Measurements from ENCODE around the gene ZNF398. TPM values are rescaled to one million over a fixed set of nuclear protein-coding genes. Genes with fewer than 3 reads are reported as not detected.

ZNF398 gene
- total RNA-seq, 1 donor from 2014 or later, result 16.6 TPM

DNA sequence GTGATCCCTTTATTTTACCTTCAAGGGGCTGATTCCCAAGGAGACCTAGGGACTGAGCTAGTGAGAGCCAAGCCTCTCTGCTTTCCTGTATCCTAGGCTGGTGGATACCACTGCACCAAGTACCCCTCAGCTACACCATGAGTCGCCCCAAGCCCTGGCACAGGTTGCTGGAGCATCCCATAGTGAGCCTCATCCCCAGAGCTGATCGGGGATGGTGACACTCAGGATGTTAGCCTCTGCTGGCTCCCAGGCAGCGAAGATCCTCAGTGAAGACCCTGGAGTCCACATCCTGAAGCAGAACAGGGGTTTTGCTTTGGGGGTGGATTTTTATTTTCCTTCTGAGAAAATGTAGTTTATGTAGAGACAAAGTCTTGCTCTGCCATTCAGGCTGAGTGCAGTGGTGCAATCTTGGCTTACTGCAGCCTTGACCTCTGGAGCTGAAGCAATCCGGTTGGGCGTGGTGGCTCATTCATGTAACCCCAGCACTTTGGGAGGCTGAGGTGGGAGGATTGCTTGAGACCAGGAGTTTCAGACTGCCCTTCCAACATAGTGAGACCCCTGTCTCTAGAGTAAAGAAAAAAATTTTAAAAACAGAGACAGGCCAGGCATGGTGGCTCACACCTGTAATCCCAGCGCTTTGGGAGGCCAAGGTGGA, 79.7 kb downstream of the ZNF398 start:
- Mint-ChIP-seq H3K4me3 (ENCODE audit: unreplicated experiment) (no peak overlapping the region), H3K9me3 (ENCODE audit: unreplicated experiment) (no peaks in the 10 kb centered on the region), H3K27me3 (ENCODE audit: low read depth, unreplicated experiment) (no peaks in the 10 kb centered on the region), H3K27ac (ENCODE audit: unreplicated experiment) (no peak overlapping the region), H3K4me1 (ENCODE audit: low read depth, unreplicated experiment) (no peaks in the 10 kb centered on the region), H3K36me3 (ENCODE audit: low read depth, unreplicated experiment) (peaks cover 2% of the 10 kb centered on the region)
- TF ChIP-seq EZH2 (IDR thresholded peaks at IDR 0.05; ENCODE audit: insufficient read depth, low read length), result no peak
- TF ChIP-seq, protein P1, sequence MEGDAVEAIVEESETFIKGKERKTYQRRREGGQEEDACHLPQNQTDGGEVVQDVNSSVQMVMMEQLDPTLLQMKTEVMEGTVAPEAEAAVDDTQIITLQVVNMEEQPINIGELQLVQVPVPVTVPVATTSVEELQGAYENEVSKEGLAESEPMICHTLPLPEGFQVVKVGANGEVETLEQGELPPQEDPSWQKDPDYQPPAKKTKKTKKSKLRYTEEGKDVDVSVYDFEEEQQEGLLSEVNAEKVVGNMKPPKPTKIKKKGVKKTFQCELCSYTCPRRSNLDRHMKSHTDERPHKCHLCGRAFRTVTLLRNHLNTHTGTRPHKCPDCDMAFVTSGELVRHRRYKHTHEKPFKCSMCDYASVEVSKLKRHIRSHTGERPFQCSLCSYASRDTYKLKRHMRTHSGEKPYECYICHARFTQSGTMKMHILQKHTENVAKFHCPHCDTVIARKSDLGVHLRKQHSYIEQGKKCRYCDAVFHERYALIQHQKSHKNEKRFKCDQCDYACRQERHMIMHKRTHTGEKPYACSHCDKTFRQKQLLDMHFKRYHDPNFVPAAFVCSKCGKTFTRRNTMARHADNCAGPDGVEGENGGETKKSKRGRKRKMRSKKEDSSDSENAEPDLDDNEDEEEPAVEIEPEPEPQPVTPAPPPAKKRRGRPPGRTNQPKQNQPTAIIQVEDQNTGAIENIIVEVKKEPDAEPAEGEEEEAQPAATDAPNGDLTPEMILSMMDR (IDR thresholded peaks at IDR 0.05; ENCODE audit: insufficient read depth, low read depth, low read length), result no peak
- Histone ChIP-seq H3K27ac (ENCODE audit: low read depth, low read length) (no peak overlapping the region), H3K9me3 (ENCODE audit: insufficient read depth, low read depth, low read length) (no peaks in the 10 kb centered on the region), H2AFZ (ENCODE audit: low read depth, low read length) (no peak overlapping the region), H3K9ac (ENCODE audit: low read length) (no peak overlapping the region), H3K4me1 (ENCODE audit: insufficient read depth, low read length) (no peaks in the 10 kb centered on the region), H3K27me3 (ENCODE audit: insufficient read depth, low read length) (no peaks in the 10 kb centered on the region), H3K36me3 (ENCODE audit: insufficient read depth, low read length) (peaks cover 3% of the 10 kb centered on the region), H3K4me2 (ENCODE audit: low read length) (no peak overlapping the region), H4K20me1 (ENCODE audit: insufficient read depth, low read length) (no peaks in the 10 kb centered on the region), H3K4me3 (ENCODE audit: insufficient read depth, low read depth, low read length) (no peak overlapping the region), H3K79me2 (ENCODE audit: insufficient read depth, low read length) (peaks cover 2% of the 10 kb centered on the region)
- FAIRE-seq (no peak), DNase-seq (ENCODE audit: low read depth) (no peak)

- peak overlapping the region; percentile 1 for H3K27ac Mint-ChIP-seq (ENCODE audit: unreplicated experiment)
- FAIRE-seq, result no peak
These were observed 81.7 kb downstream of the ZNF398 start for GRCh38 chr7:149228831-149229471.

More at GRCh38 chr7:149228831-149229471, 81.7 kb downstream of the ZNF398 start:
- H3K9me3 Mint-ChIP-seq (ENCODE audit: unreplicated experiment), result no peaks in the 10 kb centered on the region
- H2AFZ ChIP-seq (ENCODE audit: low read depth, low read length), result no peak overlapping the region
- H4K20me1 ChIP-seq (ENCODE audit: insufficient read depth, low read length), result no peaks in the 10 kb centered on the region
- no peaks in the 10 kb centered on the region for H3K9me3 ChIP-seq (ENCODE audit: insufficient read depth, low read depth, low read length)
- peaks cover 2% of the 10 kb centered on the region for H3K36me3 Mint-ChIP-seq (ENCODE audit: low read depth, unreplicated experiment)
- H3K79me2 ChIP-seq (ENCODE audit: insufficient read depth, low read length), result no peaks in the 10 kb centered on the region
- no peak overlapping the region for H3K27ac ChIP-seq (ENCODE audit: low read depth, low read length)
- H3K4me3 ChIP-seq (ENCODE audit: insufficient read depth, low read depth, low read length), result no peak overlapping the region
- no peak overlapping the region for H3K9ac ChIP-seq (ENCODE audit: low read length)
- H3K4me1 Mint-ChIP-seq (ENCODE audit: low read depth, unreplicated experiment), result peaks cover under 1% of the 10 kb centered on the region
- H3K4me2 ChIP-seq (ENCODE audit: low read length), result no peak overlapping the region
- H3K4me3 Mint-ChIP-seq (ENCODE audit: unreplicated experiment), result no peak overlapping the region
- H3K27me3 ChIP-seq (ENCODE audit: insufficient read depth, low read length), result no peaks in the 10 kb centered on the region
- peaks cover 8% of the 10 kb centered on the region for H3K4me1 ChIP-seq (ENCODE audit: insufficient read depth, low read length)
- TF ChIP-seq EZH2 (IDR thresholded peaks at IDR 0.05; ENCODE audit: insufficient read depth, low read length), result no peak
- TF ChIP-seq, protein P1 (IDR thresholded peaks at IDR 0.05; ENCODE audit: insufficient read depth, low read depth, low read length), result no peak
- no peak for DNase-seq (ENCODE audit: low read depth)
- peaks cover 3% of the 10 kb centered on the region for H3K36me3 ChIP-seq (ENCODE audit: insufficient read depth, low read length)
- no peaks in the 10 kb centered on the region for H3K27me3 Mint-ChIP-seq (ENCODE audit: low read depth, unreplicated experiment)

All from astrocyte (in vitro differentiated cells and primary cell).